DOHH2 (cell line): ENCODE measurements around the gene VAPA.

ENCODE experiments used
- H3F3A ChIP-seq: fragments of 200-600 bp; sonication (generic), shearing (Covaris generic); 2 replicates; pipeline ENCODE4 v1.6.0; 2016; ENCODE audit warnings: antibody characterized with exemption, mild to moderate bottlenecking; ENCODE audit not compliant: control insufficient read depth, insufficient read depth
- H3K27ac ChIP-seq: fragments of 200-600 bp; sonication (generic); 2 replicates; pipeline ENCODE4 v1.5.1; 2014; ENCODE audit warnings: low read depth, mild to moderate bottlenecking, low read length, moderate library complexity
- H3K27me3 ChIP-seq: fragments of 200-600 bp; sonication (generic); 2 replicates; pipeline ENCODE4 v1.6.1; 2014; ENCODE audit warnings: mild to moderate bottlenecking, low read length, mixed read lengths; ENCODE audit not compliant: control insufficient read depth
- H3K36me3 ChIP-seq: fragments of 200-600 bp; sonication (generic); 2 replicates; pipeline ENCODE4 v1.6.1; 2014; ENCODE audit warnings: mild to moderate bottlenecking, low read length, moderate library complexity, mixed read lengths; ENCODE audit not compliant: control insufficient read depth
- H3K4me1 ChIP-seq: fragments of 200-600 bp; sonication (generic); 2 replicates; pipeline ENCODE4 v1.6.1; 2014; ENCODE audit warnings: mild to moderate bottlenecking, low read length, mixed read lengths; ENCODE audit not compliant: control insufficient read depth
- H3K4me2 ChIP-seq: fragments of 200-600 bp; sonication (generic); 2 replicates; pipeline ENCODE4 v1.6.0; 2014; ENCODE audit warnings: mild to moderate bottlenecking, low read length, moderate library complexity
- H3K4me3 ChIP-seq: fragments of 200-600 bp; sonication (generic); 2 replicates; pipeline ENCODE4 v1.5.1; 2014; ENCODE audit warnings: mild to moderate bottlenecking, low read length, mixed read lengths
- H3K79me2 ChIP-seq: fragments of 200-600 bp; sonication (generic); 2 replicates; pipeline ENCODE4 v1.6.1; 2014; ENCODE audit warnings: mild to moderate bottlenecking, low read length, mixed read lengths; ENCODE audit not compliant: control insufficient read depth
- H3K9me2 ChIP-seq: fragments of 200-600 bp; sonication (generic); replicated peaks from 2 replicates; pipeline ENCODE4 v1.6.1; 2014; ENCODE audit warnings: mild to moderate bottlenecking, low read length, mixed read lengths; ENCODE audit not compliant: control insufficient read depth
- H3K9me3 ChIP-seq: fragments of 200-600 bp; sonication (generic); 2 replicates; pipeline ENCODE4 v1.6.1; 2014; ENCODE audit warnings: antibody characterized with exemption, low read length, mixed read lengths; ENCODE audit not compliant: control insufficient read depth, insufficient read depth
- H4K20me1 ChIP-seq: fragments of 200-600 bp; sonication (generic); 2 replicates; pipeline ENCODE4 v1.6.0; 2014; ENCODE audit warnings: low read depth, mild to moderate bottlenecking, antibody characterized with exemption, low read length, moderate library complexity; ENCODE audit not compliant: control insufficient read depth, insufficient read depth
- EZH2phosphoT487 ChIP-seq: fragments of 200-600 bp; sonication (generic); IDR thresholded peaks from 2 replicates; pipeline ENCODE4 v1.6.1; 2017; ENCODE audit warnings: borderline replicate concordance, mild to moderate bottlenecking, antibody characterized with exemption, low read length, moderate library complexity, mixed read lengths
- TF ChIP-seq, protein P1 (sequence below): fragments of 200-600 bp; sonication (generic); IDR thresholded peaks from one replicate; pipeline ENCODE4 v1.5.1; 2014; ENCODE audit warnings: antibody characterized with exemption, mild to moderate bottlenecking, low read depth, low read length; ENCODE audit not compliant: poor library complexity, severe bottlenecking

VAPA gene

GRCh38 chr18:9867071-9867594 is 46.7 kb upstream of the VAPA start:
- H3K27ac ChIP-seq = no peak overlapping the region
- H3K79me2 ChIP-seq = no peaks in the 10 kb centered on the region
- H3K4me2 ChIP-seq = no peak overlapping the region
- H4K20me1 ChIP-seq = no peaks in the 10 kb centered on the region
- H3F3A ChIP-seq = no peaks in the 10 kb centered on the region
- no peaks in the 10 kb centered on the region for H3K4me1 ChIP-seq
- H3K9me3 ChIP-seq = peaks cover 3% of the 10 kb centered on the region; the same call in 1 of the 2 replicates
- no peak for TF ChIP-seq EZH2phosphoT487
- TF ChIP-seq, protein P1, sequence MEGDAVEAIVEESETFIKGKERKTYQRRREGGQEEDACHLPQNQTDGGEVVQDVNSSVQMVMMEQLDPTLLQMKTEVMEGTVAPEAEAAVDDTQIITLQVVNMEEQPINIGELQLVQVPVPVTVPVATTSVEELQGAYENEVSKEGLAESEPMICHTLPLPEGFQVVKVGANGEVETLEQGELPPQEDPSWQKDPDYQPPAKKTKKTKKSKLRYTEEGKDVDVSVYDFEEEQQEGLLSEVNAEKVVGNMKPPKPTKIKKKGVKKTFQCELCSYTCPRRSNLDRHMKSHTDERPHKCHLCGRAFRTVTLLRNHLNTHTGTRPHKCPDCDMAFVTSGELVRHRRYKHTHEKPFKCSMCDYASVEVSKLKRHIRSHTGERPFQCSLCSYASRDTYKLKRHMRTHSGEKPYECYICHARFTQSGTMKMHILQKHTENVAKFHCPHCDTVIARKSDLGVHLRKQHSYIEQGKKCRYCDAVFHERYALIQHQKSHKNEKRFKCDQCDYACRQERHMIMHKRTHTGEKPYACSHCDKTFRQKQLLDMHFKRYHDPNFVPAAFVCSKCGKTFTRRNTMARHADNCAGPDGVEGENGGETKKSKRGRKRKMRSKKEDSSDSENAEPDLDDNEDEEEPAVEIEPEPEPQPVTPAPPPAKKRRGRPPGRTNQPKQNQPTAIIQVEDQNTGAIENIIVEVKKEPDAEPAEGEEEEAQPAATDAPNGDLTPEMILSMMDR = no peak
- no peaks in the 10 kb centered on the region for H3K36me3 ChIP-seq
- H3K4me3 ChIP-seq = no peak overlapping the region
- peaks cover 5% of the 10 kb centered on the region; the same call in 1 of the 2 replicates for H3K27me3 ChIP-seq
- H3K9me2 ChIP-seq = no peaks in the 10 kb centered on the region

- Histone ChIP-seq H3K4me3 (no peak overlapping the region), H3K9me2 (no peaks in the 10 kb centered on the region), H4K20me1 (no peaks in the 10 kb centered on the region), H3K4me2 (no peak overlapping the region), H3K27me3 (no peaks in the 10 kb centered on the region), H3K79me2 (no peaks in the 10 kb centered on the region), H3K27ac (no peak overlapping the region), H3K9me3 (peaks cover 3% of the 10 kb centered on the region; the same call in 1 of the 2 replicates), H3K36me3 (no peaks in the 10 kb centered on the region), H3K4me1 (no peaks in the 10 kb centered on the region), H3F3A (no peaks in the 10 kb centered on the region)
- TF ChIP-seq, protein P1 = no peak
- TF ChIP-seq EZH2phosphoT487 = no peak
These were observed 44.7 kb upstream of the VAPA start for GRCh38 chr18:9868857-9869714.

GRCh38 chr18:9869715-9870430 is 43.9 kb upstream of the VAPA start:
- no peak overlapping the region for H3K27ac ChIP-seq
- H3K9me3 ChIP-seq = peaks cover 1% of the 10 kb centered on the region; the same call in 1 of the 2 replicates
- no peaks in the 10 kb centered on the region for H3K27me3 ChIP-seq
- no peaks in the 10 kb centered on the region for H3F3A ChIP-seq
- H3K4me3 ChIP-seq = no peak overlapping the region
- no peaks in the 10 kb centered on the region for H3K4me1 ChIP-seq
- H3K36me3 ChIP-seq = no peaks in the 10 kb centered on the region
- no peaks in the 10 kb centered on the region for H4K20me1 ChIP-seq
- H3K9me2 ChIP-seq = no peaks in the 10 kb centered on the region
- TF ChIP-seq, protein P1 = no peak
- TF ChIP-seq EZH2phosphoT487 = no peak
- no peaks in the 10 kb centered on the region for H3K79me2 ChIP-seq
- no peak overlapping the region for H3K4me2 ChIP-seq
